Neural cell (in vitro differentiated cells): ENCODE results near the gene PDGFB. TPM values are rescaled to one million over a fixed set of nuclear protein-coding genes. Genes with fewer than 3 reads are reported as not detected.

Source experiments
- H2AFZ ChIP-seq: fragments of 200-600, 300-800 bp; sonication (generic), shearing (Covaris generic); 2 replicates; pipeline ENCODE4 v1.6.0; 2014; ENCODE audit warnings: low read depth, mild to moderate bottlenecking, antibody characterized with exemption, low read length, moderate library complexity
- H3F3A ChIP-seq: fragments of 200-600 bp; shearing (Covaris generic); 2 replicates; pipeline ENCODE4 v1.6.1; 2016; ENCODE audit warnings: mild to moderate bottlenecking, moderate library complexity, mixed read lengths, antibody characterized with exemption, low read length; ENCODE audit not compliant: insufficient read depth, poor library complexity, severe bottlenecking
- H3K27ac ChIP-seq: fragments of 200-600, 300-800 bp; sonication (generic), shearing (Covaris generic); 2 replicates; pipeline ENCODE4 v1.5.1; 2014; ENCODE audit warnings: mild to moderate bottlenecking, low read length, moderate library complexity
- H3K27me3 ChIP-seq: fragments of 300-800, 200-600 bp; sonication (generic), shearing (Covaris generic); 2 replicates; pipeline ENCODE4 v1.6.0; 2014; ENCODE audit warnings: mild to moderate bottlenecking, low read depth, low read length, moderate library complexity; ENCODE audit not compliant: insufficient read depth
- H3K36me3 ChIP-seq: fragments of 300-800, 200-600 bp; sonication (generic), shearing (Covaris generic); 2 replicates; pipeline ENCODE4 v1.5.1; 2014; ENCODE audit warnings: mild to moderate bottlenecking, antibody characterized with exemption, low read length, moderate library complexity; ENCODE audit not compliant: insufficient read depth
- H3K4me2 ChIP-seq: fragments of 300-800, 200-600 bp; sonication (generic), shearing (Covaris generic); 2 replicates; pipeline ENCODE4 v1.6.0; 2014; ENCODE audit warnings: mild to moderate bottlenecking, low read length
- H3K4me3 ChIP-seq: fragments of 300-800, 200-600 bp; sonication (generic), shearing (Covaris generic); 2 replicates; pipeline ENCODE4 v1.5.1; 2014; ENCODE audit warnings: mild to moderate bottlenecking, low read length, moderate library complexity
- H3K79me2 ChIP-seq: fragments of 200-600 bp; shearing (Covaris generic); replicated peaks from 2 replicates; pipeline ENCODE4 v1.6.0; 2014; ENCODE audit warnings: mild to moderate bottlenecking, low read length, moderate library complexity; ENCODE audit not compliant: insufficient read depth
- H3K9ac ChIP-seq: fragments of 300-800, 200-600 bp; sonication (generic), shearing (Covaris generic); 2 replicates; pipeline ENCODE4 v1.6.1; 2016; ENCODE audit warnings: mild to moderate bottlenecking, low read length, mixed read lengths
- H3K9me2 ChIP-seq: fragments of 200-600 bp; shearing (Covaris generic); 2 replicates; pipeline ENCODE4 v1.6.1; 2016; ENCODE audit warnings: mild to moderate bottlenecking, low read length, mixed read lengths; ENCODE audit not compliant: insufficient read depth
- H3K9me3 ChIP-seq: fragments of 200-600, 300-800 bp; sonication (generic), shearing (Covaris generic); 2 replicates; pipeline ENCODE4 v1.6.1; 2016; ENCODE audit warnings: mild to moderate bottlenecking, mixed run types, low read length, moderate library complexity, mixed read lengths
- H4K20me1 ChIP-seq: fragments of 200-600 bp; shearing (Covaris generic); 2 replicates; pipeline ENCODE4 v1.6.1; 2016; ENCODE audit warnings: mild to moderate bottlenecking, mixed run types; ENCODE audit not compliant: insufficient read depth
- EP300 ChIP-seq: fragments of 450-650 bp; conservative IDR thresholded peaks from 2 replicates; pipeline ENCODE4 v1.6.1; 2014; ENCODE audit warnings: antibody characterized with exemption, mild to moderate bottlenecking, moderate library complexity; ENCODE audit not compliant: poor library complexity, severe bottlenecking
- EZH2 ChIP-seq: fragments of 200-600, 300-800 bp; shearing (Covaris generic), sonication (generic); IDR thresholded peaks from 2 replicates; pipeline ENCODE4 v1.6.1; 2014; ENCODE audit warnings: antibody characterized with exemption, low read length, borderline replicate concordance, mild to moderate bottlenecking; ENCODE audit not compliant: insufficient read depth, poor library complexity, severe bottlenecking
- MXI1 ChIP-seq: fragments of 450-650 bp; conservative IDR thresholded peaks from 2 replicates; pipeline ENCODE4 v1.6.1; 2014; ENCODE audit warnings: antibody characterized with exemption, mild to moderate bottlenecking; ENCODE audit not compliant: poor library complexity, severe bottlenecking
- POLR2AphosphoS5 ChIP-seq: IDR thresholded peaks from 2 replicates; pipeline ENCODE4 v1.6.1; 2012
- RAD21 ChIP-seq: fragments of 450-650 bp; conservative IDR thresholded peaks from 2 replicates; pipeline ENCODE4 v1.6.1; 2014; ENCODE audit warnings: antibody characterized with exemption, mild to moderate bottlenecking, moderate library complexity
- SMC3 ChIP-seq: fragments of 450-650 bp; conservative IDR thresholded peaks from 2 replicates; pipeline ENCODE4 v1.6.1; 2014; ENCODE audit warnings: antibody characterized with exemption, mild to moderate bottlenecking, moderate library complexity; ENCODE audit not compliant: poor library complexity
- TAF1 ChIP-seq: IDR thresholded peaks from 2 replicates; pipeline ENCODE4 v1.6.1; 2012; ENCODE audit warnings: low read depth
- polyA plus RNA-seq: library from polyadenylated mRNA; depleted of rRNA; stranded (reverse); fragments of >200 nt; gene quantifications from 2 replicates; pipeline ENCODE4 v1.2.3, GENCODE V29; 2014
- TF ChIP-seq, protein P1 (sequence below): IDR thresholded peaks from 2 replicates; pipeline ENCODE4 v1.6.1; 2012; ENCODE audit warnings: borderline replicate concordance
- TF ChIP-seq, protein P2 (sequence below): fragments of 450-650 bp; IDR thresholded peaks from 2 replicates; pipeline ENCODE4 v1.5.1; 2014; ENCODE audit warnings: antibody characterized with exemption, mild to moderate bottlenecking, moderate library complexity; ENCODE audit not compliant: poor library complexity, severe bottlenecking

The PDGFB gene
- polyA plus RNA-seq, 1 donor from 2014 or later = 0.61 TPM

DNA sequence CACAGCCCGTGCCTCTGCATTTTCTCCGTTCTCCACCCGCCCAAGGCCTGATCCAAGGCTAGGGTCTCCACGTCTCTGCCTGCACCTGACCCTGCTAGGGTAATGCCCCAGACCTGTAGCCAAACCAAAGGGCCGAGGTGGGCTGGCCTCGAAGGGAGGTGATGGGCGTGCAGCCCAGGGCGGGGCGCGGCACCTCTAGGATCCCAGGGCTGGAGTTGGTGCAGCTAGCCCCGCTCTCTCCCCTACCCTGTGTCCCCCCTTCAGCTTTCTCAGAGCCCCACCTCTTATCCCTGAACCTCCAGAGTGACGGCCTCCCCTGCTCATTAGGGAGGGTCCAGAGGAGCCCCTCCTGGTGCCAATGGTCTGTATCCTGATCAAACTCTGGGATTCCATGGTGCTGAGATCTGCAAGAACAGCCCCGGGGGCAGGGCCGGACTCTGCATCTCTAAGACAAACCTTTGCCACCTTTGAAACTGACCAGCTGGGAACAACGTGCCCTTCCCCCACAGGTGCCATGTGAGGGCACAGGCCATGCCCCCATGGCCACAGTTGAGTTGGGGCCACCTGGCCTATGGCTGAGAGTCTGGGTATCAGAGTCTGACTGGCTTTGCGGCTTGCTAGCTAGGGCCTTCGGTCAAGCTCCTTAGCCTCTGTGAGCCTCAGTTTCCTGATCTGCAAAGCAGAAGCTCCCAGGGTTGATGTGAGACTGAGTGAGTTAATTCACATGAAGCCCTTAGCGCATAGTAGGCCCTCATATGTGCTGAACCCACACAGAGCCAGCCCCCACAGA lies 69.2 kb downstream of the PDGFB start:
- H3K27me3 ChIP-seq = no peaks in the 10 kb centered on the region
- H4K20me1 ChIP-seq = no peaks in the 10 kb centered on the region
- TF ChIP-seq RAD21 = no peak
- TF ChIP-seq EP300 = no peak
- TF ChIP-seq EZH2 = no peak
- TF ChIP-seq, protein P1, sequence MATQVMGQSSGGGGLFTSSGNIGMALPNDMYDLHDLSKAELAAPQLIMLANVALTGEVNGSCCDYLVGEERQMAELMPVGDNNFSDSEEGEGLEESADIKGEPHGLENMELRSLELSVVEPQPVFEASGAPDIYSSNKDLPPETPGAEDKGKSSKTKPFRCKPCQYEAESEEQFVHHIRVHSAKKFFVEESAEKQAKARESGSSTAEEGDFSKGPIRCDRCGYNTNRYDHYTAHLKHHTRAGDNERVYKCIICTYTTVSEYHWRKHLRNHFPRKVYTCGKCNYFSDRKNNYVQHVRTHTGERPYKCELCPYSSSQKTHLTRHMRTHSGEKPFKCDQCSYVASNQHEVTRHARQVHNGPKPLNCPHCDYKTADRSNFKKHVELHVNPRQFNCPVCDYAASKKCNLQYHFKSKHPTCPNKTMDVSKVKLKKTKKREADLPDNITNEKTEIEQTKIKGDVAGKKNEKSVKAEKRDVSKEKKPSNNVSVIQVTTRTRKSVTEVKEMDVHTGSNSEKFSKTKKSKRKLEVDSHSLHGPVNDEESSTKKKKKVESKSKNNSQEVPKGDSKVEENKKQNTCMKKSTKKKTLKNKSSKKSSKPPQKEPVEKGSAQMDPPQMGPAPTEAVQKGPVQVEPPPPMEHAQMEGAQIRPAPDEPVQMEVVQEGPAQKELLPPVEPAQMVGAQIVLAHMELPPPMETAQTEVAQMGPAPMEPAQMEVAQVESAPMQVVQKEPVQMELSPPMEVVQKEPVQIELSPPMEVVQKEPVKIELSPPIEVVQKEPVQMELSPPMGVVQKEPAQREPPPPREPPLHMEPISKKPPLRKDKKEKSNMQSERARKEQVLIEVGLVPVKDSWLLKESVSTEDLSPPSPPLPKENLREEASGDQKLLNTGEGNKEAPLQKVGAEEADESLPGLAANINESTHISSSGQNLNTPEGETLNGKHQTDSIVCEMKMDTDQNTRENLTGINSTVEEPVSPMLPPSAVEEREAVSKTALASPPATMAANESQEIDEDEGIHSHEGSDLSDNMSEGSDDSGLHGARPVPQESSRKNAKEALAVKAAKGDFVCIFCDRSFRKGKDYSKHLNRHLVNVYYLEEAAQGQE = no peak
- TF ChIP-seq, protein P2, sequence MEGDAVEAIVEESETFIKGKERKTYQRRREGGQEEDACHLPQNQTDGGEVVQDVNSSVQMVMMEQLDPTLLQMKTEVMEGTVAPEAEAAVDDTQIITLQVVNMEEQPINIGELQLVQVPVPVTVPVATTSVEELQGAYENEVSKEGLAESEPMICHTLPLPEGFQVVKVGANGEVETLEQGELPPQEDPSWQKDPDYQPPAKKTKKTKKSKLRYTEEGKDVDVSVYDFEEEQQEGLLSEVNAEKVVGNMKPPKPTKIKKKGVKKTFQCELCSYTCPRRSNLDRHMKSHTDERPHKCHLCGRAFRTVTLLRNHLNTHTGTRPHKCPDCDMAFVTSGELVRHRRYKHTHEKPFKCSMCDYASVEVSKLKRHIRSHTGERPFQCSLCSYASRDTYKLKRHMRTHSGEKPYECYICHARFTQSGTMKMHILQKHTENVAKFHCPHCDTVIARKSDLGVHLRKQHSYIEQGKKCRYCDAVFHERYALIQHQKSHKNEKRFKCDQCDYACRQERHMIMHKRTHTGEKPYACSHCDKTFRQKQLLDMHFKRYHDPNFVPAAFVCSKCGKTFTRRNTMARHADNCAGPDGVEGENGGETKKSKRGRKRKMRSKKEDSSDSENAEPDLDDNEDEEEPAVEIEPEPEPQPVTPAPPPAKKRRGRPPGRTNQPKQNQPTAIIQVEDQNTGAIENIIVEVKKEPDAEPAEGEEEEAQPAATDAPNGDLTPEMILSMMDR = no peak
- H3K9me2 ChIP-seq = no peaks in the 10 kb centered on the region
- no peaks in the 10 kb centered on the region for H3K9me3 ChIP-seq
- H3K4me2 ChIP-seq = no peak overlapping the region
- H3K9ac ChIP-seq = peak overlapping the region; percentile 70
- H3K36me3 ChIP-seq = no peaks in the 10 kb centered on the region
- H3K4me3 ChIP-seq = peak overlapping the region; percentile 53
- H3K27ac ChIP-seq = peak overlapping the region; percentile 87
- no peak overlapping the region for H2AFZ ChIP-seq
- no peaks in the 10 kb centered on the region for H3K79me2 ChIP-seq
- no peaks in the 10 kb centered on the region for H3F3A ChIP-seq

DNA sequence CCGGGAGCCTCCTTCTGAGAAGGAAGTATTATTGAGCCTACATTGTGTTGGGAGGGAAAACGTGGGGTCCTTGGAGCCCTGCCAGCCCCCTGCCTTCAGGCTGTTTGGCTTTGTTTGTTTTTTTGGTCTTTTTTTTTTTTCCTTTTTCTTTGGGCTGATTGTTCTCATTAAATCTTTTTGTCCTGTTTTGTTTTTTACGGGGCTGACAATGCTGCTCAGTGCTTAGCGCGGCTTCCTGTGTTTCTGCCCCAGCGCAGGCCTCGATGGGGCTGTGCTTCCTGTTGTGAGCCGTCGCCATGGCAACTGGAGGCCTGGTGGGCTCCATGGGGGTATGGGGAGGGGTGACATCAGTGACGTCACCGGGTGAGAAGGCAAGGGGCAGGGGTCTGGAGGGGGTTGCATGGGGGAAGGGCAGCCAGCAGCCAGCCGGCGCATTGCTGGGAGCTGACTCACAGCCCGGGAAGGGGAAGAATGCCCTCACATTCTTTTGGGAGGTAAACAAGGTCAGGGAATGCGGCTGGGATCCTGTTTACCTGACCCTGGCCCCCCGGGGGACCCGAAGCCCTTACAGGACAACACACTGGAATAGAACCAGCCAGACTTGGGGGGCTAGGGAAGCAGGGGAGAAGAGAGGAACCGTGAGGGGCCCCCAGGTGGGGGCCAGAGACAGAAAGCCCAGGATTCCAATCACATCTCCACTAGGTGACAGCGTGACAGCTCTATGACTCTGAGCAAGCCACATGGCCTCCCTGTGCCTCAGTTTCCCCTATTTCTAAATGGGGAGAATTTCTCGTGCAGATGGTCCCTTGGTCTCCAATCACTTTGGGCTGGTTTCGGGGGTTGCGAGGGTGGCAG lies 70.1 kb downstream of the PDGFB start:
- Histone ChIP-seq H3K9ac (peak overlapping the region; percentile 70), H3K36me3 (no peaks in the 10 kb centered on the region), H3K4me2 (peak overlapping the region; percentile 83), H3K4me3 (peak overlapping the region; percentile 53), H3F3A (no peaks in the 10 kb centered on the region), H3K79me2 (no peaks in the 10 kb centered on the region), H2AFZ (peak overlapping the region; percentile 74), H3K9me2 (no peaks in the 10 kb centered on the region), H3K27me3 (no peaks in the 10 kb centered on the region), H3K9me3 (no peaks in the 10 kb centered on the region), H4K20me1 (no peaks in the 10 kb centered on the region), H3K27ac (peak overlapping the region; percentile 87)
- TF ChIP-seq RAD21 (no peak), SMC3 (peak; percentile 18), EP300 (peak; percentile 80), TAF1 (no peak), EZH2 (no peak), MXI1 (peak; percentile 59), POLR2AphosphoS5 (peak; percentile 58)
- TF ChIP-seq, protein P1 = peak; percentile 62
- TF ChIP-seq, protein P2 = no peak
